Colonic mucosa (tissue), 4 donors: ENCODE results near the gene ACAA2. TPM values are rescaled to one million over a fixed set of nuclear protein-coding genes. Genes with fewer than 3 reads are reported as not detected.

Source experiments
- DNase-seq: peaks from one replicate; pipeline ENCODE4 v3.0.0-alpha.2; 2020
- H3K27ac ChIP-seq: fragments of 200-600 bp; one replicate; pipeline ENCODE4 v1.8.0; 2021
- H3K27me3 ChIP-seq: fragments of 200-600 bp; one replicate; pipeline ENCODE4 v1.8.0; 2021
- H3K36me3 ChIP-seq: fragments of 200-600 bp; one replicate; pipeline ENCODE4 v1.8.0; 2021
- H3K4me1 ChIP-seq: fragments of 200-600 bp; one replicate; pipeline ENCODE4 v1.8.0; 2021; ENCODE audit warnings: mild to moderate bottlenecking
- H3K4me3 ChIP-seq: fragments of 200-600 bp; one replicate; pipeline ENCODE4 v1.8.0; 2021
- H3K9ac ChIP-seq, 2 donors: one replicate each; pipeline ENCODE4 v1.7.0; 2013; ENCODE audit warnings: control low read depth in 2 of 2, low read depth in 2 of 2, low read length in 2 of 2
- H3K9me3 ChIP-seq: fragments of 200-600 bp; one replicate; pipeline ENCODE4 v1.8.0; 2021
- CTCF ChIP-seq: fragments of 200-600 bp; IDR thresholded peaks from one replicate; pipeline ENCODE4 v1.8.0; 2022; ENCODE audit warnings: antibody characterized with exemption, mild to moderate bottlenecking
- intact Hi-C: fragments of 100-400 bp; cut with DNase I; formaldehyde crosslinking; loops from one replicate; pipeline ENCODE4 v1.14.1; 2022
- total RNA-seq, 2 donors: library from RNA; stranded (reverse); fragmentation: NEBNext Ultra II Directional in 1 of 2; extraction: Animal tissue kit (Norgen Biotek cat#: 25700) in 1 of 2; gene quantifications; one replicate each; pipeline ENCODE4 v1.2.1, GENCODE V29; 2021
- donor health status: healthy.
- donor health status: DM: no; HTN: no; CAD: no.
- donor health status: DM: no; HTN: no; CAD: no.

The ACAA2 gene
- total RNA-seq, 2 donors from 2014 or later, result 152 to 276 TPM

DNA sequence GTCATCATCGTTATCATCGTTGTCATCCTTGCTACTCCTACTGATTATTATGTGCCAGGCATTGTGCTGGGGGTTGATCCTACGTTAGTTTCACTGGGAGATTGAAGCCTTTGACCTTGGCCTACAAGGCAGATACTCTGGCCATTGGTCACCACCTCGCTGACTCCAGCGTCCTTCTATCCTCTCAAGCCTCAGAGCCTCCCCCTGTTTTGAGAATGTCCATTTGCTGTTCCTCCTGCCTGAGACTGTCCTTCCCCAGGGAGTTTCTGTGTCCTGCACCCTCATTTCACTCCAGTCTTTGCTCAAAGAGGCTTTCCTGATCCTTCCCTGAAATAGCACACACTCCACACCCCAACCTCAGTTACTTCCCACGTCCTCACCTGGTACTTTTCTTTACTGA is 57.8 kb downstream of the ACAA2 start:
- intact Hi-C loops, result no loop called here
- TF ChIP-seq CTCF, result no peak
- Histone ChIP-seq H3K27me3 (no peaks in the 10 kb centered on the region), H3K9ac (no peak overlapping the region), H3K4me3 (no peak overlapping the region), H3K4me1 (no peaks in the 10 kb centered on the region), H3K27ac (no peak overlapping the region), H3K9me3 (no peaks in the 10 kb centered on the region), H3K36me3 (no peaks in the 10 kb centered on the region)
- no peak for DNase-seq

GRCh38 chr18:49754866-49755265 is 58.5 kb downstream of the ACAA2 start:
- no peak overlapping the region for H3K27ac ChIP-seq
- TF ChIP-seq CTCF, result no peak
- H3K27me3 ChIP-seq, result no peaks in the 10 kb centered on the region
- H3K4me1 ChIP-seq, result no peaks in the 10 kb centered on the region
- no peak overlapping the region for H3K4me3 ChIP-seq
- H3K9ac ChIP-seq, result no peak overlapping the region
- DNase-seq, result no peak
- intact Hi-C loops, result no loop called here
- no peaks in the 10 kb centered on the region for H3K36me3 ChIP-seq
- H3K9me3 ChIP-seq, result no peaks in the 10 kb centered on the region

- intact Hi-C loops, result no loop called here
- H3K27ac ChIP-seq, result no peak overlapping the region
- no peak overlapping the region for H3K9ac ChIP-seq
- no peak for TF ChIP-seq CTCF
- H3K27me3 ChIP-seq, result no peaks in the 10 kb centered on the region
- DNase-seq, result no peak
- no peaks in the 10 kb centered on the region for H3K9me3 ChIP-seq
- H3K4me1 ChIP-seq, result no peaks in the 10 kb centered on the region
- H3K36me3 ChIP-seq, result no peaks in the 10 kb centered on the region
- H3K4me3 ChIP-seq, result no peak overlapping the region
Measured at GRCh38 chr18:49753643-49754042, 59.7 kb downstream of the ACAA2 start.

- H3K27ac ChIP-seq, result no peak overlapping the region
- no peak for TF ChIP-seq CTCF
- intact Hi-C loops, result no loop called here
- DNase-seq, result no peak
- H3K9ac ChIP-seq, result no peak overlapping the region
- H3K4me1 ChIP-seq, result no peaks in the 10 kb centered on the region
- no peaks in the 10 kb centered on the region for H3K36me3 ChIP-seq
- H3K4me3 ChIP-seq, result no peak overlapping the region
- no peaks in the 10 kb centered on the region for H3K27me3 ChIP-seq
- H3K9me3 ChIP-seq, result no peaks in the 10 kb centered on the region
Measured at GRCh38 chr18:49752095-49752457, 61.3 kb downstream of the ACAA2 start.

DNA sequence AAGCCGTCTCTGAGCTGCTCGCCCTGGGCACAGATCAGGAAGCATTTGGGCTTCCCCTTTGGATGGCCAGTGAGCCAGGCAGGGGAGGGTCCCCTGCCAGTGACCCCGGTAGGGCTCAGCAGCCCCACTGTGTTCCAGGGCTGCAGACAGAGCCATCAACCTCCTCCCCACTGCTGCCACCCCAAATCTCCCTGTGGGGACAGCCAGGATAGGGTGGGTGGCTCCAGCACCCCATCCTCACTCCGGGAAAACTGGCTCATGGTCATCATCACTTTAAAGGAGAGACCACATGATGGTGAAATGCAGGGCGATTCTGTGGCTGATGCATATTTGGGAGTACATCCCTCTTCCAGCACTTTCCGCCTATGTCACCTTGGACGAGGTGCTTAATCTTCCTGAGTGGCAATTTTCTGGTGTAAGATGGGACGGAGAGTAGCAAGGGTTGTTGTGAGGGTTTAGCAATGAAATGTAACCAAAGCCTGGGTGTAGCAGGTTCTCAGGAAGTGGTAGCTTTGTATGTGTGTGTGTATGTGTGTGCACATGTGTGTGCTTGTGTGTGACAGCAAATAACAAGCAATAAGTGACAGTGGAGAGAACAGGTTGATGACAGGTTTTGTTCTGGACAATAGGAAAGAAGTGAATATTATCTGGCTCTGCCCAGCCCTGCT is 61.8 kb downstream of the ACAA2 start:
- Histone ChIP-seq H3K4me1 (no peaks in the 10 kb centered on the region), H3K9ac (no peak overlapping the region), H3K27ac (no peak overlapping the region), H3K27me3 (no peaks in the 10 kb centered on the region), H3K4me3 (no peak overlapping the region), H3K9me3 (no peaks in the 10 kb centered on the region), H3K36me3 (no peaks in the 10 kb centered on the region)
- DNase-seq, result no peak
- TF ChIP-seq CTCF, result no peak
- intact Hi-C loops, result no loop called here
